Suprapubic skin (tissue), 4 donors: ENCODE results near the gene SLC31A2. TPM values are rescaled to one million over a fixed set of nuclear protein-coding genes. Genes with fewer than 3 reads are reported as not detected.
"Not testable (repeated sequence)": the region's sequence is repeated elsewhere in the genome, so short reads cannot be mapped to it uniquely, and the experiment has no call there.

Experiments
- DNase-seq, 2 donors: peaks; one replicate each; pipeline ENCODE4 v3.0.0-alpha.2; 2019; ENCODE audit warnings: low spot score in 2 of 2
- H3K27ac ChIP-seq: fragments of 200-600 bp; sonication (generic); one replicate; pipeline ENCODE4 v1.5.1; 2019
- H3K27me3 ChIP-seq: fragments of 200-600 bp; sonication (generic); one replicate; pipeline ENCODE4 v1.5.1; 2019
- H3K36me3 ChIP-seq: fragments of 200-600 bp; sonication (generic); one replicate; pipeline ENCODE4 v1.5.1; 2019
- H3K4me1 ChIP-seq: fragments of 200-600 bp; sonication (generic); one replicate; pipeline ENCODE4 v1.5.1; 2019
- H3K4me3 ChIP-seq: fragments of 200-600 bp; sonication (generic); one replicate; pipeline ENCODE4 v1.5.1; 2019; ENCODE audit warnings: mild to moderate bottlenecking
- H3K9me3 ChIP-seq: fragments of 200-600 bp; sonication (generic); one replicate; pipeline ENCODE4 v1.5.1; 2019
- CTCF ChIP-seq, 2 donors: fragments of 200-600 bp in 1 of 2; fragments of 450-650 bp in 1 of 2; sonication (generic) in 1 of 2; IDR thresholded peaks; one replicate each; pipeline ENCODE4 v1.5.1; 2016 to 2019; ENCODE audit warnings: antibody characterized with exemption in 2 of 2, mild to moderate bottlenecking in 1 of 2, moderate library complexity in 1 of 2
- EP300 ChIP-seq: sonication (generic); formaldehyde crosslinking; IDR thresholded peaks from one replicate; pipeline ENCODE4 v1.6.1; 2017; ENCODE audit warnings: antibody characterized with exemption
- POLR2A ChIP-seq, 2 donors: fragments of 450-650 bp; IDR thresholded peaks; one replicate each; pipeline ENCODE4 v1.6.1; 2017; ENCODE audit warnings: antibody characterized with exemption in 2 of 2, mild to moderate bottlenecking in 2 of 2, moderate library complexity in 2 of 2
- POLR2AphosphoS5 ChIP-seq, 3 donors: sonication (generic); formaldehyde crosslinking; IDR thresholded peaks; one replicate each; pipeline ENCODE4 v1.6.1; 2017; ENCODE audit warnings: antibody characterized with exemption in 3 of 3
- WGBS: methylation state at CpG from one replicate; pipeline ENCODE4 v1.1.5; 2018; 5-methylcytosine and 5-hydroxymethylcytosine counted together
- total RNA-seq, 4 donors: library from RNA; depleted of rRNA; stranded (reverse); fragments of >200 nt; gene quantifications; one replicate each; pipeline ENCODE4 v1.1.0, GENCODE V29; 2016

The SLC31A2 gene
- 100 to 1,000 TPM in 2 of 4 donors, 10 to 100 TPM in 2; 49.8 to 114 (median 88.4) TPM for total RNA-seq

- H3K36me3 ChIP-seq, result no peaks in the 10 kb centered on the region
- H3K27me3 ChIP-seq, result no peaks in the 10 kb centered on the region
- DNase-seq, result peak; percentile 94
- 1% methylated on average over 36 of the region's 87 CpGs for WGBS
- H3K4me3 ChIP-seq, result peak within 1 kb of the TSS; percentile 74
- H3K4me1 ChIP-seq, result peaks cover 53% of the 10 kb centered on the region
- no peaks in the 10 kb centered on the region for H3K9me3 ChIP-seq
- TF ChIP-seq POLR2AphosphoS5 (IDR thresholded peaks at IDR 0.05) (peak in 1 of 3 donors; percentile 24), EP300 (no peak), POLR2A (IDR thresholded peaks at IDR 0.05) (peak; percentile 41 to 67), CTCF (IDR thresholded peaks at IDR 0.05) (peak in 1 of 2 donors; percentile 30)
- H3K27ac ChIP-seq, result peak within 1 kb of the TSS; percentile 92
Observed at GRCh38 chr9:113150670-113151611, at the start of gene SLC31A2. Gene SLC31A2, plus strand, starts transcription at chr9:113151007. Its CDS starts 68 bp downstream, at chr9:113151075.

GRCh38 chr9:113105345-113105744, 45.5 kb upstream of the SLC31A2 start:
- no CpG with 5 or more reads among the region's 6 CpGs for WGBS
- H3K36me3 ChIP-seq, result not testable (repeated sequence)

GRCh38 chr9:113111065-113111951, 39.5 kb upstream of the SLC31A2 start:
- H3K27ac ChIP-seq, DNase-seq, H3K9me3 ChIP-seq, H3K27me3 ChIP-seq, H3K36me3 ChIP-seq, H3K4me3 ChIP-seq, H3K4me1 ChIP-seq: not testable (repeated sequence)
- TF ChIP-seq CTCF (IDR thresholded peaks at IDR 0.05), result peak; percentile 40 to 74
- WGBS, result 15% methylated on average over 4 of the region's 56 CpGs

More at GRCh38 chr9:113105345-113105744, 45.5 kb upstream of the SLC31A2 start:
- H3K27me3 ChIP-seq, DNase-seq, H3K9me3 ChIP-seq, H3K4me1 ChIP-seq, H3K27ac ChIP-seq, H3K4me3 ChIP-seq: not testable (repeated sequence)

- not testable (repeated sequence) for H3K4me3 ChIP-seq, H3K36me3 ChIP-seq, DNase-seq, H3K4me1 ChIP-seq, H3K27me3 ChIP-seq, H3K27ac ChIP-seq, H3K9me3 ChIP-seq
- TF ChIP-seq CTCF (IDR thresholded peaks at IDR 0.05), result peak; percentile 21 to 73
- 5% methylated on average over 5 of the region's 54 CpGs for WGBS
Observed at GRCh38 chr9:113112706-113113510, 37.9 kb upstream of the SLC31A2 start.

GRCh38 chr9:113118829-113119228, 32.0 kb upstream of the SLC31A2 start:
- not testable (repeated sequence) for H3K36me3 ChIP-seq, DNase-seq, H3K9me3 ChIP-seq, H3K4me1 ChIP-seq, H3K27me3 ChIP-seq, H3K27ac ChIP-seq, H3K4me3 ChIP-seq
- no CpG with 5 or more reads among the region's 6 CpGs for WGBS
